Measurements from ENCODE around the gene C7.

- TF ChIP-seq RAD21 (IDR thresholded peaks at IDR 0.05 in 1 of 2, conservative IDR thresholded peaks at IDR 0.05 in 1 of 2; ENCODE audit: low read depth in 2 of 2, low read length in 2 of 2) = no peak
- no peak for TF ChIP-seq CEBPB (IDR thresholded peaks at IDR 0.05; ENCODE audit: low read depth, low read length)
- no peak for TF ChIP-seq JUN (IDR thresholded peaks at IDR 0.05; ENCODE audit: low read depth, low read length)
- TF ChIP-seq USF2 (IDR thresholded peaks at IDR 0.05; ENCODE audit: low read length) = no peak
- TF ChIP-seq POLR2AphosphoS5 (IDR thresholded peaks at IDR 0.05; ENCODE audit: low read depth, low read length) = no peak
- no peak for TF ChIP-seq POLR2A (IDR thresholded peaks at IDR 0.05; ENCODE audit: control extremely low read depth in 1 of 2, low read depth in 2 of 2, low read length in 2 of 2)
- no peak for TF ChIP-seq EZH2 (IDR thresholded peaks at IDR 0.05; ENCODE audit: low read depth, low read length, severe bottlenecking)
- no peak for TF ChIP-seq CTCF (IDR thresholded peaks at IDR 0.05; ENCODE audit: control extremely low read depth in 1 of 3, insufficient read depth in 1 of 3, low read depth in 1 of 3, low read length in 3 of 3)
- no peak for TF ChIP-seq CHD7 (IDR thresholded peaks at IDR 0.05; ENCODE audit: insufficient replicate concordance, low read length)
- TF ChIP-seq CBX8 (IDR thresholded peaks at IDR 0.05; ENCODE audit: borderline replicate concordance, low read depth, low read length) = no peak
- TF ChIP-seq FOSL1 (IDR thresholded peaks at IDR 0.05; ENCODE audit: insufficient read depth, low read depth, low read length) = no peak
These were observed 90.7 kb downstream of the C7 start for GRCh38 chr5:40999966-41000365.
